H1 (cell line): ENCODE results near the gene APBA2. TPM values are rescaled to one million over a fixed set of nuclear protein-coding genes. Genes with fewer than 3 reads are reported as not detected.

Experiments used
- ATF2 ChIP-seq: IDR thresholded peaks from 2 replicates; pipeline ENCODE4 v1.6.1; 2012; ENCODE audit warnings: low read length, inconsistent platforms
- CHD7 ChIP-seq: fragments of 300-600 bp; sonication (generic); IDR thresholded peaks from 2 replicates; pipeline ENCODE4 v1.7.1; 2012; ENCODE audit warnings: low read length, moderate library complexity, mild to moderate bottlenecking, inconsistent platforms; ENCODE audit not compliant: insufficient replicate concordance
- EP300 ChIP-seq, 2 experiments: IDR thresholded peaks; 1 replicate in 1 of 2; 2 replicates in 1 of 2; pipeline ENCODE4 v1.6.1; 2011 to 2012; ENCODE audit warnings: low read depth in 2 of 2, low read length in 2 of 2, mild to moderate bottlenecking in 2 of 2, borderline replicate concordance in 1 of 2, inconsistent platforms in 1 of 2, moderate library complexity in 1 of 2
- MAFK ChIP-seq: IDR thresholded peaks from 2 replicates; pipeline ENCODE4 v1.6.1; 2012; ENCODE audit warnings: low read depth, mild to moderate bottlenecking, improper control_type of control experiment, low read length
- POU5F1 ChIP-seq: IDR thresholded peaks from 2 replicates; pipeline ENCODE4 v1.6.1; 2011; ENCODE audit warnings: low read depth, mild to moderate bottlenecking, low read length, moderate library complexity
- polyA plus RNA-seq, 7 experiments: library from polyadenylated mRNA; depleted of rRNA in 3 of 7; stranded (reverse) in 5 of 7; unstranded in 2 of 7; fragments of >200 nt in 5 of 7; fragments of 200-250 nt in 2 of 7; gene quantifications; 1 replicate in 5 of 7; 2 replicates in 1 of 7; 4 replicates in 1 of 7; pipeline versions ENCODE4 v1.2.1 to v1.2.3, GENCODE V29; 2011 to 2013; ENCODE audit warnings: missing spikeins in 2 of 7, mixed read lengths in 2 of 7
- total RNA-seq: library from RNA; stranded (reverse); fragmentation: NEBNext Ultra II Directional; extraction: Animal tissue kit (Norgen Biotek cat#: 25700); gene quantifications from 2 replicates; pipeline ENCODE4 v1.2.1, GENCODE V29; 2021
- TF ChIP-seq, protein P1 (sequence below): IDR thresholded peaks from 2 replicates; pipeline ENCODE4 v1.6.1; 2012; ENCODE audit warnings: inconsistent platforms

APBA2 gene
- total and polyA plus RNA-seq, 2 of the 8 experiments (the other 6 are each of a cell fraction or from before 2014, with no cell fraction given): 15.5 to 19.0 TPM

DNA sequence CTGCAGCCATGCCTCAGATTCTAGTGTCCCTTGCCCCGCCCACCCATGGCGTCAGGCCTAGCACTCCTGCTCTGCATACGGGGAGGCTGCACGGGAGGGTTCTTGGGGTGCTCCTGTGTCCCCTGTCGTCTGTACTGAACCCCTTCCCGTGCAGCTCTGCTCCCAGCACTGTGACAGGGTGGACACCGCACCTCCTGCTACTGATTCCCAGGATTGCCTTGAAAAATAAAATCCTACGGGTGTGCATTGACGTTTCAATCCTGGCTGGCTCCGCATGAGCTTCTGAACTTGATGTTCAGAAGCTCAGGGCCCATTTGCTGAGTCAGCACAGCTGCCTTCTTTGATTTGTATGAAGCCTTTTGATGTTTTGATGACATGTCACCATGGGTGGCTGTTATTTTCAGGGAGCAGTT lies 176.4 kb downstream of the APBA2 start (continued):
- TF ChIP-seq CHD7 (no peak), POU5F1 (no peak), ATF2 (no peak), MAFK (peak; percentile 94), EP300 (IDR thresholded peaks at IDR 0.05; ENCODE audit: borderline replicate concordance in 1 of 2, low read depth in 2 of 2, low read length in 2 of 2) (no peak)
- TF ChIP-seq, protein P1, sequence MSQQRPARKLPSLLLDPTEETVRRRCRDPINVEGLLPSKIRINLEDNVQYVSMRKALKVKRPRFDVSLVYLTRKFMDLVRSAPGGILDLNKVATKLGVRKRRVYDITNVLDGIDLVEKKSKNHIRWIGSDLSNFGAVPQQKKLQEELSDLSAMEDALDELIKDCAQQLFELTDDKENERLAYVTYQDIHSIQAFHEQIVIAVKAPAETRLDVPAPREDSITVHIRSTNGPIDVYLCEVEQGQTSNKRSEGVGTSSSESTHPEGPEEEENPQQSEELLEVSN: no peak
- TF ChIP-seq, all 59 proteins: peak for 2
